RWPE1 (cell line): ENCODE measurements around the gene RNF144A.

ENCODE experiments used
- CTCF ChIA-PET: fragments of 350-600 bp; sonication (Branson Sonifier 250); formaldehyde crosslinking; extraction: SDS; loops from one replicate; lab custom pipeline; 2021; lab: Yijun Ruan, JAX
- POLR2A ChIA-PET: fragments of 400-600 bp; formaldehyde crosslinking; extraction: SDS; loops from one replicate; lab custom pipeline; 2020; ENCODE audit warnings: antibody characterized with exemption; ENCODE audit not compliant: low non-redundant PET; lab: Yijun Ruan, JAX
- DNase-seq: peaks from one replicate; pipeline ENCODE4 v3.0.0; 2012; ENCODE audit warnings: low spot score
- H3K27ac ChIP-seq: fragments of 450-650 bp; 2 replicates; pipeline ENCODE4 v1.5.1; 2017
- TF ChIP-seq, protein P1 (sequence below): fragments of 450-650 bp; conservative IDR thresholded peaks from 2 replicates; pipeline ENCODE4 v1.5.1; 2017; ENCODE audit warnings: low read depth, mild to moderate bottlenecking

RNF144A gene

DNA sequence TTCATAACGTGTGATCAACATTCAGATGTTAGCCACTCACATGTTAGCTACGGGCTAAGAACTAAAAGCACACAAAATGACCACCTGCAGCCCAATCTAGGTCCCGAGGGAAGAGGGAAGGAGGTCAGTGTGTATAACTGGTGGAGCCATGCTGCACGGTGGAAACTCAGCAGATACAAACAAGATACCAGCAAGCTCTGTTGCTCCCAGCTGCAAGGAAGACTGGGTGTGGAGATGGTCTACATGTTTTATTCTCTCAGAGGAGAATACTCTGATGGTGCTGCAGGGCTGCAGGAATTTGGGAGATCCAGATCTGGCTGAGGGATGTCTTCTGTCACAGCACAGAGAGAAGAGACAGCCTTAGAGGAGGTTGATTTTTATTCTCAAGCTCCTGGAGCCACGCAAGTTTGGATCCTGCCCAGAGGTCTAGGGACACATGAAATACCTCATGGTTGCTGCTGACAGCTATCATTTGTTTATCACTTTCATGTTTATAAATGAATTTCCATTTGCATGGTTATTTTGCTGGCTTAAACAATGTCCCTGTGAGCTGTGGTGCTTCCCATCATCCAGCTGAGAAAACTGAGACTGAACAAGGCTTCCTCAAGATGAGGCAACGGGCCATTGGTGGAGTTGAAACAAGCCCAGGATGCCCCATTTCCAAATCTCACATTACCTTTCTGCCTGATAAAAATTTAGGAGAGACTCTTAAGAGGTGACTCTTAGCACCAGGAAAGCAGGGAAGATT is 30.9 kb downstream of the RNF144A start:
- no peak overlapping the region for H3K27ac ChIP-seq
- CTCF ChIA-PET: interaction anchor here (0.6 kb wide), 1 partner anchor 13 kb away, joined by 4 read pairs; no protein-coding TSS in a partner anchor
- POLR2A ChIA-PET: no interaction called here
- DNase-seq: no peak
- TF ChIP-seq, protein P1, sequence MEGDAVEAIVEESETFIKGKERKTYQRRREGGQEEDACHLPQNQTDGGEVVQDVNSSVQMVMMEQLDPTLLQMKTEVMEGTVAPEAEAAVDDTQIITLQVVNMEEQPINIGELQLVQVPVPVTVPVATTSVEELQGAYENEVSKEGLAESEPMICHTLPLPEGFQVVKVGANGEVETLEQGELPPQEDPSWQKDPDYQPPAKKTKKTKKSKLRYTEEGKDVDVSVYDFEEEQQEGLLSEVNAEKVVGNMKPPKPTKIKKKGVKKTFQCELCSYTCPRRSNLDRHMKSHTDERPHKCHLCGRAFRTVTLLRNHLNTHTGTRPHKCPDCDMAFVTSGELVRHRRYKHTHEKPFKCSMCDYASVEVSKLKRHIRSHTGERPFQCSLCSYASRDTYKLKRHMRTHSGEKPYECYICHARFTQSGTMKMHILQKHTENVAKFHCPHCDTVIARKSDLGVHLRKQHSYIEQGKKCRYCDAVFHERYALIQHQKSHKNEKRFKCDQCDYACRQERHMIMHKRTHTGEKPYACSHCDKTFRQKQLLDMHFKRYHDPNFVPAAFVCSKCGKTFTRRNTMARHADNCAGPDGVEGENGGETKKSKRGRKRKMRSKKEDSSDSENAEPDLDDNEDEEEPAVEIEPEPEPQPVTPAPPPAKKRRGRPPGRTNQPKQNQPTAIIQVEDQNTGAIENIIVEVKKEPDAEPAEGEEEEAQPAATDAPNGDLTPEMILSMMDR: no peak

DNA sequence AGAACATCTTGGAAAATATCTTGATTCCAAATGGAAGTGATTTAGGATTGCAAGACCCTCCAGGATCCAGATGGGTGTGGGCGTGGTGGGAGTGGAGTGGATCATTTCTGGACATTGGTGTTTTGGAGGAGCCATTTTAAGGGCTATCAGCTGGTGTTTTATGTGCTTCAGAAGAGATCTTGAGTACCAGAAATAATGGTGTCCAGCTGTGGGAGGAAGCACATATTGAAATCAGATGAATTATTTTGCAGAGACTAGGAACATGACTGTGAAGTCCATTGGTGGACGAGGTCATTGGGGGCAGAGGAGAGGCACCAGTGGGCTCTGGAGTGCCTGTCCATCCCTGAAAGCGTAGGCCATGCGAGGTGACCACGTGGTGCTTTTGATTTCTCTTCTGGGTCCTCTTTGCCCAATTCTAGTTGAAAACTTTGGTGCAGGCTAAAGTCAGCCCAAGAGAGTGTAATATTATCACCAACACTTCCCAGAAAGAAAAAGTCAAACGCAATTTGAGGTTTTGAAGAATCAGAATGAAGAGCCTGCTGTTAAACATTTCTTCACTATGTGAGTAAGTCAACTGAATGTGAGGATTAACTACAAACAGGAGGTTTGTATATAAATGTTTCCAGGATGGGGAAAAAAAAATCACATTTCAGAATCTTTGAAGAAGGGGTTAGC is 31.6 kb downstream of the RNF144A start:
- TF ChIP-seq, protein P1: no peak
- CTCF ChIA-PET: no interaction called here
- no peak overlapping the region for H3K27ac ChIP-seq
- DNase-seq: no peak
- POLR2A ChIA-PET: no interaction called here

DNA sequence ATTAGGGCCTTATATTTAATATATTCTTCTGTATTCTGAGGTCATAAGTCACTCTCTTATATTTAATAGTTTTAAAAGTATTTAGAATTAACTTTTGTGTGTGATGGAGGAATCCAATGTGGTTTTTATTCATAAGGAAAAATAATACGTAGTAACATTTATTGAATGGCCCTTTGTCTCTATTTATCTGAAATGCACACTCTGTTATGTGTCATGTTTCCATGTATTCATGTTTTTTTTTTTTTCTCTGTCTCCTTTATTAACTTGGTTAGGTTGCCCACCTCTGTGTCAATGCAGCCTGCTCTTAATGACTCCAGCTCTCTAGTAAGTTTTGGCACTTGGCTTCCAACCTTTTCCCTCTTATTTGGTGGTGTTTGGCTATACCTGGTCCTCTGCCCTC is 33.8 kb downstream of the RNF144A start:
- ChIA-PET CTCF (no interaction called here), POLR2A (no interaction called here)

DNA sequence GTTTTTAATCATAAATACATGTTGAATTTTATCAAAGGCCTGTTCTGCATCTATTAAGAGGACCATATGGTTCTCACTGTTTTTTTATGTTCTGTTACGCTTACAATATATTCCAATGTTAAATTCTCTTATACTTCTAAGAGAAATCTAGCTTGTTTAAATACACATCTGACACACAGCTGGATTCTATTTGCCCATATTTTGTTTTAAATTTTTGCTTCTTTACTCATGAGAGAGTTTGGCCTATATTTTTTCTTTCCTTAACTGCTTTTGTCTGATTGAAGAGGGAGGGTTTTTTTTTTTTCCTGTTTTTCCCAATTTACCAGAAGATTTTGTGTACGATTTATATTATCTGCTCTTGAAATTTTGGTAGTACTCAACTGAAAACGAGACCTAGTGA is 34.9 kb downstream of the RNF144A start:
- TF ChIP-seq, protein P1: no peak
- CTCF ChIA-PET: no interaction called here

More for the DNA sequence above, 33.8 kb downstream of the RNF144A start:
- TF ChIP-seq, protein P1: no peak
- no peak overlapping the region for H3K27ac ChIP-seq
- no peak for DNase-seq

DNA sequence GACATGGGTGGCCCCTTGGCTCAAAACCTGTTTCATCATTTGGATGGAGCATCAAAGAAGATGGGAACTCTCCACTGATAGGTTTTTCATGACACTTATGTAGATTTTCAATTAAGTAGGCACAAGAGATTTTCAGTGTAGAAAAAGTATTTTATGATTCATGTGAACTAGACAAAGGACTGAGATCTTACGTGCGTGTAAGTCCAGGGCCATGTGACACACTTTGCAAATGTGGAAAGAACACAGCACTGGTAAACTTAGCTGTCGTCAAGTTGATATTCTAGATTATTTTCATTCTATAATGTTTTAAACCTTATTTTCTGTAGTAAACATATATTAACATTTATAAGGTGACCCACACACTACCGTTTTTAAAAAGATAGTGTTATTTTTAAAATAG is 37.4 kb downstream of the RNF144A start:
- DNase-seq: no peak
- no peak overlapping the region for H3K27ac ChIP-seq
- ChIA-PET CTCF (interaction anchor here (1.0 kb wide), 1 partner anchor 38 kb away, joined by 3 read pairs; no protein-coding TSS in a partner anchor), POLR2A (no interaction called here)
- TF ChIP-seq, protein P1: no peak

More for the DNA sequence above, 34.9 kb downstream of the RNF144A start:
- no peak for DNase-seq
- POLR2A ChIA-PET: no interaction called here
- H3K27ac ChIP-seq: no peak overlapping the region

DNA sequence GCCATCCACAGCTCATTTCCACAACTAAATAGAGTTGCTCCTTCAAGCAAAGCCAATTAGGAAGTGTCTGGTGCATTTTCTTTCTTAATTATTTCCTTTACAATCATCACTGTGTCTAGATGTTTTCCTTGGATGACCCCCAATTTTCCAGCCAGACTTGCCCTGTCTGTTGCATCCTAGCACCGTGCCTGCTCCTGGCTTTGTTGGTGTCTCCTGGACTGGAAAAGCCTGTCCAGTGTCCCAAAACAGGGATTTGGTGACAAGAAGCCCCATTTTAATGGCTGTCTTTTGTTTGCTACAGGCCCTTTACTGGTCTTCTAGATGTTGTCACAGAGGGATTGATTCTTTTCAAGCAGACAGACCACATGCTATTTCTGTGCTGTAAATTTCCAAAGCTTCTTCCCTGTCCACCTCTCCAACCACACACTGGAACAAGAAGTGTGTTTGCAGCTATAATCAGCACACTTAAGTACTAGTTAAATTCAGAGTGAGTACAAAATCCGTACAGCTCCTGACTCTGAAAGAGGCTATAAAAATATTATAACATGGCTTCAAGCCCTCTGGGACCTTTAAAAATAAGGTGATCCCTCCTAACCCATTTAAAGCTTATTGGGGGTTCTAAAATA is 38.4 kb downstream of the RNF144A start:
- no peak for DNase-seq
- no peak overlapping the region for H3K27ac ChIP-seq
- POLR2A ChIA-PET: no interaction called here
- TF ChIP-seq, protein P1: no peak
- CTCF ChIA-PET: no interaction called here
